HCT116 (cell line): Measurements from ENCODE around the gene TCEANC2.

Experiments
- ATF3 ChIP-seq: IDR thresholded peaks from 2 replicates; pipeline ENCODE4 v1.6.1; 2012
- CTCF ChIP-seq, 3 experiments: fragments of 200-600 bp in 1 of 3; sonication (generic) in 1 of 3; IDR thresholded peaks in 2 of 3; conservative IDR thresholded peaks in 1 of 3; 2 replicates each; pipeline ENCODE4 v1.5.1; 2012 to 2017; ENCODE audit warnings: low read depth in 2 of 3, low read length in 2 of 3, antibody characterized with exemption in 1 of 3, borderline replicate concordance in 1 of 3, control low read depth in 1 of 3, mild to moderate bottlenecking in 1 of 3, mixed read lengths in 1 of 3, mixed run types in 1 of 3, moderate library complexity in 1 of 3; ENCODE audit not compliant: insufficient read depth in 1 of 3
- EZH2 ChIP-seq: fragments of 200-600 bp; sonication (generic); IDR thresholded peaks from 2 replicates; pipeline ENCODE4 v1.6.1; 2017; ENCODE audit warnings: antibody characterized with exemption, mixed run types
- POLR2A ChIP-seq: IDR thresholded peaks from 2 replicates; pipeline ENCODE4 v1.7.0; 2011; ENCODE audit warnings: borderline replicate concordance; ENCODE audit not compliant: insufficient read depth, insufficient read length; ENCODE audit errors: extremely low read depth
- POLR2AphosphoS5 ChIP-seq: IDR thresholded peaks from 2 replicates; pipeline ENCODE4 v1.6.1; 2011; ENCODE audit warnings: mild to moderate bottlenecking, low read depth, low read length, moderate library complexity
- RAD21 ChIP-seq: IDR thresholded peaks from 2 replicates; pipeline ENCODE4 v1.6.1; 2012; ENCODE audit warnings: low read depth, mild to moderate bottlenecking
- REST ChIP-seq: IDR thresholded peaks from 2 replicates; pipeline ENCODE4 v1.6.1; 2012; ENCODE audit warnings: low read depth
- SIN3A ChIP-seq: IDR thresholded peaks from 2 replicates; pipeline ENCODE4 v1.6.1; 2012; ENCODE audit warnings: low read depth
- SRF ChIP-seq: IDR thresholded peaks from 2 replicates; pipeline ENCODE4 v1.6.1; 2012; ENCODE audit warnings: low read depth
- TCF7L2 ChIP-seq: IDR thresholded peaks from 2 replicates; pipeline ENCODE4 v1.7.0; 2011; ENCODE audit warnings: borderline replicate concordance, inconsistent platforms; ENCODE audit not compliant: insufficient read depth, insufficient read length; ENCODE audit errors: extremely low read depth
- YY1 ChIP-seq: IDR thresholded peaks from 2 replicates; pipeline ENCODE4 v1.6.1; 2011; ENCODE audit warnings: low read length, low read depth, moderate library complexity, mild to moderate bottlenecking; ENCODE audit not compliant: insufficient replicate concordance; ENCODE audit errors: extremely low read depth
- TF ChIP-seq, protein P1 (sequence below): IDR thresholded peaks from 2 replicates; pipeline ENCODE4 v1.6.1; 2012
- TF ChIP-seq, protein P2 (sequence below): IDR thresholded peaks from 2 replicates; pipeline ENCODE4 v1.6.1; 2011; ENCODE audit warnings: mild to moderate bottlenecking, low read length, moderate library complexity; ENCODE audit not compliant: insufficient replicate concordance; ENCODE audit errors: extremely low read depth

DNA sequence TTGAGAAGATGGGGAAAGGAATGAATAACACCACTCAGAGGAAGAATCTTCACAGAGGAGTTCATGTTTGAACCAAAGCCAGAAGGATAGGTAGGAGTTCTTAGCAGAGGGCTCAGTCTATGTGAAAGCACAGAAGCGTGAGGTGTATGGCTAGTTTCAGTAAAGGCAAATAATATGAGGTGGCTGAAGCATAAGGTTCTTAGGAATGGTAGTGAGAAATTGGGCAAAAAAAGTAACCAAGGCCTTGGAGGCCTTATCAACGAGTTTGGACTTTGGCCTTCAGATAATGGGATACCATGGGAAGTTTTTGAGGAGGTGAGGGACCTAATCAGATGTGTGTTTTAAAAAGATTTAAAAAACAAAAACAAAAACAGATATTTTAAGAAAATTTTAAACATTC, 47.1 kb downstream of the TCEANC2 start:
- TF ChIP-seq RAD21 (no peak), YY1 (no peak), POLR2AphosphoS5 (no peak), EZH2 (no peak), REST (no peak), POLR2A (no peak), CTCF (IDR thresholded peaks at IDR 0.05 in 2 of 3, conservative IDR thresholded peaks at IDR 0.05 in 1 of 3; ENCODE audit: borderline replicate concordance in 1 of 3, insufficient read depth in 1 of 3, low read depth in 2 of 3, low read length in 2 of 3) (no peak), SIN3A (no peak), SRF (no peak), ATF3 (no peak), TCF7L2 (no peak)
- TF ChIP-seq, protein P1, sequence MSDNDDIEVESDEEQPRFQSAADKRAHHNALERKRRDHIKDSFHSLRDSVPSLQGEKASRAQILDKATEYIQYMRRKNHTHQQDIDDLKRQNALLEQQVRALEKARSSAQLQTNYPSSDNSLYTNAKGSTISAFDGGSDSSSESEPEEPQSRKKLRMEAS: no peak
- TF ChIP-seq, protein P2, sequence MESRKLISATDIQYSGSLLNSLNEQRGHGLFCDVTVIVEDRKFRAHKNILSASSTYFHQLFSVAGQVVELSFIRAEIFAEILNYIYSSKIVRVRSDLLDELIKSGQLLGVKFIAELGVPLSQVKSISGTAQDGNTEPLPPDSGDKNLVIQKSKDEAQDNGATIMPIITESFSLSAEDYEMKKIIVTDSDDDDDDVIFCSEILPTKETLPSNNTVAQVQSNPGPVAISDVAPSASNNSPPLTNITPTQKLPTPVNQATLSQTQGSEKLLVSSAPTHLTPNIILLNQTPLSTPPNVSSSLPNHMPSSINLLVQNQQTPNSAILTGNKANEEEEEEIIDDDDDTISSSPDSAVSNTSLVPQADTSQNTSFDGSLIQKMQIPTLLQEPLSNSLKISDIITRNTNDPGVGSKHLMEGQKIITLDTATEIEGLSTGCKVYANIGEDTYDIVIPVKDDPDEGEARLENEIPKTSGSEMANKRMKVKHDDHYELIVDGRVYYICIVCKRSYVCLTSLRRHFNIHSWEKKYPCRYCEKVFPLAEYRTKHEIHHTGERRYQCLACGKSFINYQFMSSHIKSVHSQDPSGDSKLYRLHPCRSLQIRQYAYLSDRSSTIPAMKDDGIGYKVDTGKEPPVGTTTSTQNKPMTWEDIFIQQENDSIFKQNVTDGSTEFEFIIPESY: no peak
